Right hindlimb (tissue), 1 donor: ENCODE data around the gene OR11H6.
"Not testable (repeated sequence)": the region's sequence is repeated elsewhere in the genome, so short reads cannot be mapped to it uniquely, and the experiment has no call there.

ENCODE experiments used
- DNase-seq: peaks from one replicate; pipeline ENCODE4 v3.0.0-alpha.2; 2018

Gene OR11H6

GRCh38 chr14:20223410-20223809, at the start of gene OR11H6:
Gene OR11H6, plus strand, starts transcription at chr14:20223710. Its CDS starts 0 bp downstream, at chr14:20223710.
- no peak for DNase-seq

GRCh38 chr14:20174205-20174604, 49.3 kb upstream of the OR11H6 start:
- not testable (repeated sequence) for DNase-seq

GRCh38 chr14:20176330-20176729, 47.2 kb upstream of the OR11H6 start:
- no peak for DNase-seq

- DNase-seq, result no peak
Observed at GRCh38 chr14:20177433-20177974, 46.0 kb upstream of the OR11H6 start.

- no peak for DNase-seq
Observed at GRCh38 chr14:20179218-20179617, 44.3 kb upstream of the OR11H6 start.

- DNase-seq, result no peak
Observed at GRCh38 chr14:20179880-20180279, 43.6 kb upstream of the OR11H6 start.

- no peak for DNase-seq
Observed at GRCh38 chr14:20180486-20180885, 43.0 kb upstream of the OR11H6 start.

GRCh38 chr14:20184181-20184580, 39.3 kb upstream of the OR11H6 start:
- DNase-seq, result no peak

GRCh38 chr14:20190596-20190995, 32.9 kb upstream of the OR11H6 start, which contains the start of gene OR11G2:
Gene OR11G2, plus strand, starts transcription at chr14:20190896. Its CDS starts 6,542 bp downstream, at chr14:20197438.
- no peak for DNase-seq

- no peak for DNase-seq
Observed at GRCh38 chr14:20191396-20191795, 32.1 kb upstream of the OR11H6 start.

GRCh38 chr14:20194101-20194500, 29.4 kb upstream of the OR11H6 start:
- DNase-seq, result no peak

- DNase-seq, result not testable (repeated sequence)
Observed at GRCh38 chr14:20195170-20195569, 28.3 kb upstream of the OR11H6 start.

GRCh38 chr14:20195911-20196310, 27.6 kb upstream of the OR11H6 start:
- DNase-seq, result no peak

GRCh38 chr14:20197459-20197858, 26.1 kb upstream of the OR11H6 start:
- DNase-seq, result no peak

GRCh38 chr14:20198991-20199390, 24.5 kb upstream of the OR11H6 start:
- no peak for DNase-seq

GRCh38 chr14:20204721-20205120, 18.8 kb upstream of the OR11H6 start:
- DNase-seq, result no peak

GRCh38 chr14:20209595-20209994, 13.9 kb upstream of the OR11H6 start:
- DNase-seq, result no peak

- not testable (repeated sequence) for DNase-seq
Observed at GRCh38 chr14:20212406-20212805, 11.1 kb upstream of the OR11H6 start.

GRCh38 chr14:20215196-20215595, 8.3 kb upstream of the OR11H6 start:
- DNase-seq, result no peak

GRCh38 chr14:20219033-20219432, 4.5 kb upstream of the OR11H6 start:
- DNase-seq, result no peak

- DNase-seq, result no peak
Observed at GRCh38 chr14:20228681-20229080, 5.2 kb downstream of the OR11H6 start, which contains the start of gene OR11H7. Gene OR11H7, plus strand, starts transcription at chr14:20228981.

- not testable (repeated sequence) for DNase-seq
Observed at GRCh38 chr14:20235415-20235814, 11.9 kb downstream of the OR11H6 start.

GRCh38 chr14:20247646-20248246, 24.2 kb downstream of the OR11H6 start:
- DNase-seq, result no peak

GRCh38 chr14:20262642-20263128, 39.2 kb downstream of the OR11H6 start:
- DNase-seq, result no peak

GRCh38 chr14:20264361-20264760, 40.9 kb downstream of the OR11H6 start:
- not testable (repeated sequence) for DNase-seq
